ENCODE results near the gene EPG5.

The EPG5 gene

DNA sequence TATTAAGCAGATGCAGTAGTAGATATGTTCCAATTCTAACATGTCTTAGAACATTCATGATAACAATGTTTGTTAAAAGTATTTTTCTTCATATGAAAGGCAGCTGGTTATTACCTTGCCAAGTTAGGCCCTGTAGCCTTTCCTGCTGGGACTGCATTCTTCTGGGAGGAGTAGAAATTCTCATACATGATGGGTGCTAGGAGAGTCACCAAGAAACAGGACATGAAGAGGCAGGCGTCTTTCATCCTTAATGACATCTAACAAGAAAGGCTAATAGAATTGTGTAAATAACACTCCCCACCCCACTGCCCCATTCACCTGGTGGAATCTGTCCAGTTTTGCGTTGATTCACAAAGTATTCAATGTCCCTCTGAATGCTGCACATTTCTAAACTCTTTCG lies 24.7 kb upstream of the EPG5 start:
- Histone ChIP-seq H3K79me2 (ENCODE audit: insufficient read depth, low read length) (no peaks in the 10 kb centered on the region), H4K20me1 (ENCODE audit: low read depth, low read length) (no peaks in the 10 kb centered on the region), H3K9ac (ENCODE audit: low read length) (no peak overlapping the region), H2AFZ (ENCODE audit: low read depth, low read length, severe bottlenecking) (no peak overlapping the region), H3K9me3 (ENCODE audit: insufficient read depth, low read length) (0 out of 2 replicates have a peak, but pooled peaks cover 3% of the 10 kb centered on the region), H3K4me3 (ENCODE audit: insufficient read depth, low read length, poor library complexity, severe bottlenecking) (no peak overlapping the region), H3K27me3 (ENCODE audit: low read length) (no peaks in the 10 kb centered on the region), H3K36me3 (ENCODE audit: low read length) (no peaks in the 10 kb centered on the region), H3K4me2 (ENCODE audit: low read depth, low read length, poor library complexity, severe bottlenecking) (no peak overlapping the region), H3F3A (ENCODE audit: insufficient read depth) (no peaks in the 10 kb centered on the region), H3K9me2 (replicated peaks; ENCODE audit: insufficient read depth, low read length) (no peaks in the 10 kb centered on the region), H3K27ac (ENCODE audit: low read depth, low read length) (no peak overlapping the region)
- no peak for TF ChIP-seq EZH2phosphoT487 (conservative IDR thresholded peaks at IDR 0.05; ENCODE audit: low read length)
- TF ChIP-seq, protein P1, sequence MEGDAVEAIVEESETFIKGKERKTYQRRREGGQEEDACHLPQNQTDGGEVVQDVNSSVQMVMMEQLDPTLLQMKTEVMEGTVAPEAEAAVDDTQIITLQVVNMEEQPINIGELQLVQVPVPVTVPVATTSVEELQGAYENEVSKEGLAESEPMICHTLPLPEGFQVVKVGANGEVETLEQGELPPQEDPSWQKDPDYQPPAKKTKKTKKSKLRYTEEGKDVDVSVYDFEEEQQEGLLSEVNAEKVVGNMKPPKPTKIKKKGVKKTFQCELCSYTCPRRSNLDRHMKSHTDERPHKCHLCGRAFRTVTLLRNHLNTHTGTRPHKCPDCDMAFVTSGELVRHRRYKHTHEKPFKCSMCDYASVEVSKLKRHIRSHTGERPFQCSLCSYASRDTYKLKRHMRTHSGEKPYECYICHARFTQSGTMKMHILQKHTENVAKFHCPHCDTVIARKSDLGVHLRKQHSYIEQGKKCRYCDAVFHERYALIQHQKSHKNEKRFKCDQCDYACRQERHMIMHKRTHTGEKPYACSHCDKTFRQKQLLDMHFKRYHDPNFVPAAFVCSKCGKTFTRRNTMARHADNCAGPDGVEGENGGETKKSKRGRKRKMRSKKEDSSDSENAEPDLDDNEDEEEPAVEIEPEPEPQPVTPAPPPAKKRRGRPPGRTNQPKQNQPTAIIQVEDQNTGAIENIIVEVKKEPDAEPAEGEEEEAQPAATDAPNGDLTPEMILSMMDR (IDR thresholded peaks at IDR 0.05; ENCODE audit: insufficient read depth, low read length, poor library complexity, severe bottlenecking): no peak

DNA sequence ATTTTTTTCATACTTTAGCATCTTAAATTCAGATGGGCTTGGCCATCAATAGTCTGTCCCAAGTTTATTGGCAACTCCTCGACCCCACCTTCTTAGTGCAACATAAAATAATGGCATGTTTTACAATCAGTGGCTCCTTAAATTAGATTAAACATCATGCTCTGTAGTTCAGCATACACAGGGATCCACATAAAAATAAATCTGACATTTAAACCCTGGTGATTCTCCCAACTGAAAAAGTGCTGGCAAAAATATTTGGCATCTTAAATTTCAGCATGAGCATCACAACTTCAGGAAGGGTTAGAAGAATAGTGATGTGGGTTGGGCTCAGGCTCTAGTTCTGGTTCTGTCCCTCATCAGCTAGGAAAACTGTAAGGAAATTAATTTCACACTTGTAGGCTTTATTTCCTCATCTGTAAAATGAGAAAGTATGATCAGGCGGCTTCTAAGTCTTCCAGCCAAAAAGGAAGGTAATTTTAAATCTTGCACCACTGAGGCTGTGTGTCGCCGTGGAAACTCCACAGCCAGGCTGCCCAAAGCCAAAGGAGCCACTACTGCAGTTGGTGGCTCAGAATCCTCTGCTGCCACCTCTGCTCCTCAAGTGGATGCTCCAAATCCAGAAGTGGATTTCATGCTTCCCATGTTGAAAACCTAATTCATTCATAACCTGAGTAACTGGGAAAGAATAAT lies 17.6 kb upstream of the EPG5 start:
- H2AFZ ChIP-seq (ENCODE audit: low read depth, low read length, severe bottlenecking): no peak overlapping the region
- no peak overlapping the region for H3K4me2 ChIP-seq (ENCODE audit: low read depth, low read length, poor library complexity, severe bottlenecking)
- TF ChIP-seq, protein P1 (IDR thresholded peaks at IDR 0.05; ENCODE audit: insufficient read depth, low read length, poor library complexity, severe bottlenecking): no peak
- no peak for TF ChIP-seq EZH2phosphoT487 (conservative IDR thresholded peaks at IDR 0.05; ENCODE audit: low read length)
- no peaks in the 10 kb centered on the region for H3K36me3 ChIP-seq (ENCODE audit: low read length)
- no peaks in the 10 kb centered on the region for H4K20me1 ChIP-seq (ENCODE audit: low read depth, low read length)
- H3K79me2 ChIP-seq (ENCODE audit: insufficient read depth, low read length): no peaks in the 10 kb centered on the region
- no peak overlapping the region for H3K27ac ChIP-seq (ENCODE audit: low read depth, low read length)
- H3K27me3 ChIP-seq (ENCODE audit: low read length): no peaks in the 10 kb centered on the region
- no peak overlapping the region for H3K9ac ChIP-seq (ENCODE audit: low read length)
- no peaks in the 10 kb centered on the region for H3K9me2 ChIP-seq (replicated peaks; ENCODE audit: insufficient read depth, low read length)
- H3K4me3 ChIP-seq (ENCODE audit: insufficient read depth, low read length, poor library complexity, severe bottlenecking): no peak overlapping the region
- 0 out of 2 replicates have a peak, but pooled peaks cover 2% of the 10 kb centered on the region for H3K9me3 ChIP-seq (ENCODE audit: insufficient read depth, low read length)
- no peaks in the 10 kb centered on the region for H3F3A ChIP-seq (ENCODE audit: insufficient read depth)

- Histone ChIP-seq H3K79me2 (ENCODE audit: insufficient read depth, low read length) (no peaks in the 10 kb centered on the region), H3K9me3 (ENCODE audit: insufficient read depth, low read length) (no peaks in the 10 kb centered on the region), H3K4me2 (ENCODE audit: low read depth, low read length, poor library complexity, severe bottlenecking) (no peak overlapping the region), H3K27me3 (ENCODE audit: low read length) (no peaks in the 10 kb centered on the region), H3F3A (ENCODE audit: insufficient read depth) (no peaks in the 10 kb centered on the region), H3K27ac (ENCODE audit: low read depth, low read length) (no peak overlapping the region), H3K36me3 (ENCODE audit: low read length) (no peaks in the 10 kb centered on the region), H3K9ac (ENCODE audit: low read length) (no peak overlapping the region), H4K20me1 (ENCODE audit: low read depth, low read length) (no peaks in the 10 kb centered on the region), H3K9me2 (replicated peaks; ENCODE audit: insufficient read depth, low read length) (no peaks in the 10 kb centered on the region), H2AFZ (ENCODE audit: low read depth, low read length, severe bottlenecking) (no peak overlapping the region), H3K4me3 (ENCODE audit: insufficient read depth, low read length, poor library complexity, severe bottlenecking) (no peak overlapping the region)
- TF ChIP-seq, protein P1 (IDR thresholded peaks at IDR 0.05; ENCODE audit: insufficient read depth, low read length, poor library complexity, severe bottlenecking): no peak
- TF ChIP-seq EZH2phosphoT487 (conservative IDR thresholded peaks at IDR 0.05; ENCODE audit: low read length): no peak
These were observed 14.7 kb upstream of the EPG5 start for GRCh38 chr18:45981821-45982220.
